Measurements from ENCODE around the gene WASHC4. TPM values are rescaled to one million over a fixed set of nuclear protein-coding genes. Genes with fewer than 3 reads are reported as not detected.

The WASHC4 gene
- total RNA-seq, 1 experiment from 2014 or later: 42.9 TPM

DNA sequence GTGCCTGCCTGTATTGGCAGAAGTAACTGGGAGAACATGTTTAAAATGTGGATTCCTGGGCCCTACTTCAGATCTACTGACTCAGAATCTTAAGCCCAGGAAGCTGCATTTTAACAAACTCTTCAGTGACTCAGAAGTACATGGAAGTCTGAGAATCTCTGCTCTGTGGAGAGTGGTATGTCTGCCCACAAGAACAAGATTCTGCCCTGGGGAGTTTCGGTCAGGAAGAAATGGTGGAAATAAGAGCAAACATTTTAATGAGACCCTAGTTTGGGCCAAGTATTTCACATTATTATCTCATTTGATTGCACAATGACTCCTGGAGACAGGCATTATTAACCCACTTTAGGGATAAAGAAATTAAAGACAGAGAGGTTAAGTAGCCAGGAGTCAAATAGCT is 31.4 kb upstream of the WASHC4 start (continued):
- TF ChIP-seq ZNF423 (CRISPR knock-in tag; IDR thresholded peaks at IDR 0.05): no peak

DNA sequence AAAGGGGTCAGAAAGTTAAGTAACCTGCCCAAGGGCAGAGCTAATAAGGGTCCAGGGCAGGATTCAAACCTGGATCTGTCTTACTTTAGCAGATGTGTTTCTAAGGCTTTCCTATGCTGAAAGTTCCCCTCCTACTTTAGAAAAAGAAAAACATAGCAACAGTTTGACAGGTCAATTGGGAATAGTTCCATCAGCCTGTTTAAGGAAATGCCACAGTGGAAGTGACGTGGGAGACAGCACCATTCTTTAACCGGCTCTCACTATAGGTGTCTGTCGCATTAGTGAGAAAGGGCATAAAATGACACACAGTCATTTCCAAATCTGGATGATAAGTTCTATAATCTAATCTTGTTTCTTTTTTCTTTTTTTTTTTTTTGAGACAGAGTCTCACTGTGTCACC is 30.6 kb upstream of the WASHC4 start:
- H3K27me3 Mint-ChIP-seq (ENCODE audit: low read depth): no peaks in the 10 kb centered on the region
- H3K4me1 Mint-ChIP-seq: peaks cover 7% of the 10 kb centered on the region
- CTCF ChIA-PET: interaction anchor here (1.1 kb wide), 1 partner anchor 26 kb away, joined by 3 read pairs; no protein-coding TSS in a partner anchor
- no peak overlapping the region for H3K27ac Mint-ChIP-seq
- TF ChIP-seq, protein P1, sequence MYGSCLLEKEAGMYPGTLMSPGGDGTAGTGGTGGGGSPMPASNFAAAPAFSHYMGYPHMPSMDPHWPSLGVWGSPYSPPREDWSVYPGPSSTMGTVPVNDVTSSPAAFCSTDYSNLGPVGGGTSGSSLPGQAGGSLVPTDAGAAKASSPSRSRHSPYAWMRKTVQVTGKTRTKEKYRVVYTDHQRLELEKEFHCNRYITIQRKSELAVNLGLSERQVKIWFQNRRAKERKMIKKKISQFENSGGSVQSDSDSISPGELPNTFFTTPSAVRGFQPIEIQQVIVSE (CRISPR knock-in tag; IDR thresholded peaks at IDR 0.05; ENCODE audit: borderline replicate concordance): no peak
- TF ChIP-seq MYBL2 (CRISPR knock-in tag; IDR thresholded peaks at IDR 0.05): no peak
- no peak for TF ChIP-seq IRF2 (CRISPR knock-in tag; IDR thresholded peaks at IDR 0.05; ENCODE audit: borderline replicate concordance, low read depth)
- no peak for TF ChIP-seq JAZF1 (CRISPR knock-in tag; IDR thresholded peaks at IDR 0.05)
- no peak for TF ChIP-seq TP53 (CRISPR knock-in tag; IDR thresholded peaks at IDR 0.05)
- TF ChIP-seq, protein P2, sequence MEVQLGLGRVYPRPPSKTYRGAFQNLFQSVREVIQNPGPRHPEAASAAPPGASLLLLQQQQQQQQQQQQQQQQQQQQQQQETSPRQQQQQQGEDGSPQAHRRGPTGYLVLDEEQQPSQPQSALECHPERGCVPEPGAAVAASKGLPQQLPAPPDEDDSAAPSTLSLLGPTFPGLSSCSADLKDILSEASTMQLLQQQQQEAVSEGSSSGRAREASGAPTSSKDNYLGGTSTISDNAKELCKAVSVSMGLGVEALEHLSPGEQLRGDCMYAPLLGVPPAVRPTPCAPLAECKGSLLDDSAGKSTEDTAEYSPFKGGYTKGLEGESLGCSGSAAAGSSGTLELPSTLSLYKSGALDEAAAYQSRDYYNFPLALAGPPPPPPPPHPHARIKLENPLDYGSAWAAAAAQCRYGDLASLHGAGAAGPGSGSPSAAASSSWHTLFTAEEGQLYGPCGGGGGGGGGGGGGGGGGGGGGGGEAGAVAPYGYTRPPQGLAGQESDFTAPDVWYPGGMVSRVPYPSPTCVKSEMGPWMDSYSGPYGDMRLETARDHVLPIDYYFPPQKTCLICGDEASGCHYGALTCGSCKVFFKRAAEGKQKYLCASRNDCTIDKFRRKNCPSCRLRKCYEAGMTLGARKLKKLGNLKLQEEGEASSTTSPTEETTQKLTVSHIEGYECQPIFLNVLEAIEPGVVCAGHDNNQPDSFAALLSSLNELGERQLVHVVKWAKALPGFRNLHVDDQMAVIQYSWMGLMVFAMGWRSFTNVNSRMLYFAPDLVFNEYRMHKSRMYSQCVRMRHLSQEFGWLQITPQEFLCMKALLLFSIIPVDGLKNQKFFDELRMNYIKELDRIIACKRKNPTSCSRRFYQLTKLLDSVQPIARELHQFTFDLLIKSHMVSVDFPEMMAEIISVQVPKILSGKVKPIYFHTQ (CRISPR knock-in tag; IDR thresholded peaks at IDR 0.05): no peak
- no peak for TF ChIP-seq CREM (CRISPR knock-in tag; IDR thresholded peaks at IDR 0.05)
- TF ChIP-seq, protein P3, sequence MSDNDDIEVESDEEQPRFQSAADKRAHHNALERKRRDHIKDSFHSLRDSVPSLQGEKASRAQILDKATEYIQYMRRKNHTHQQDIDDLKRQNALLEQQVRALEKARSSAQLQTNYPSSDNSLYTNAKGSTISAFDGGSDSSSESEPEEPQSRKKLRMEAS (CRISPR knock-in tag; IDR thresholded peaks at IDR 0.05): no peak
- TF ChIP-seq, protein P4, sequence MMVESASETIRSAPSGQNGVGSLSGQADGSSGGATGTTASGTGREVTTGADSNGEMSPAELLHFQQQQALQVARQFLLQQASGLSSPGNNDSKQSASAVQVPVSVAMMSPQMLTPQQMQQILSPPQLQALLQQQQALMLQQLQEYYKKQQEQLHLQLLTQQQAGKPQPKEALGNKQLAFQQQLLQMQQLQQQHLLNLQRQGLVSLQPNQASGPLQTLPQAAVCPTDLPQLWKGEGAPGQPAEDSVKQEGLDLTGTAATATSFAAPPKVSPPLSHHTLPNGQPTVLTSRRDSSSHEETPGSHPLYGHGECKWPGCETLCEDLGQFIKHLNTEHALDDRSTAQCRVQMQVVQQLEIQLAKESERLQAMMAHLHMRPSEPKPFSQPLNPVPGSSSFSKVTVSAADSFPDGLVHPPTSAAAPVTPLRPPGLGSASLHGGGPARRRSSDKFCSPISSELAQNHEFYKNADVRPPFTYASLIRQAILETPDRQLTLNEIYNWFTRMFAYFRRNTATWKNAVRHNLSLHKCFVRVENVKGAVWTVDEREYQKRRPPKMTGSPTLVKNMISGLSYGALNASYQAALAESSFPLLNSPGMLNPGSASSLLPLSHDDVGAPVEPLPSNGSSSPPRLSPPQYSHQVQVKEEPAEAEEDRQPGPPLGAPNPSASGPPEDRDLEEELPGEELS (CRISPR knock-in tag; IDR thresholded peaks at IDR 0.05): no peak
- TF ChIP-seq RELA (CRISPR knock-in tag; IDR thresholded peaks at IDR 0.05; ENCODE audit: borderline replicate concordance): no peak
- TF ChIP-seq, protein P5, sequence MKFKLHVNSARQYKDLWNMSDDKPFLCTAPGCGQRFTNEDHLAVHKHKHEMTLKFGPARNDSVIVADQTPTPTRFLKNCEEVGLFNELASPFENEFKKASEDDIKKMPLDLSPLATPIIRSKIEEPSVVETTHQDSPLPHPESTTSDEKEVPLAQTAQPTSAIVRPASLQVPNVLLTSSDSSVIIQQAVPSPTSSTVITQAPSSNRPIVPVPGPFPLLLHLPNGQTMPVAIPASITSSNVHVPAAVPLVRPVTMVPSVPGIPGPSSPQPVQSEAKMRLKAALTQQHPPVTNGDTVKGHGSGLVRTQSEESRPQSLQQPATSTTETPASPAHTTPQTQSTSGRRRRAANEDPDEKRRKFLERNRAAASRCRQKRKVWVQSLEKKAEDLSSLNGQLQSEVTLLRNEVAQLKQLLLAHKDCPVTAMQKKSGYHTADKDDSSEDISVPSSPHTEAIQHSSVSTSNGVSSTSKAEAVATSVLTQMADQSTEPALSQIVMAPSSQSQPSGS (CRISPR knock-in tag; IDR thresholded peaks at IDR 0.05; ENCODE audit: borderline replicate concordance, low read depth): no peak
- TF ChIP-seq, protein P6, sequence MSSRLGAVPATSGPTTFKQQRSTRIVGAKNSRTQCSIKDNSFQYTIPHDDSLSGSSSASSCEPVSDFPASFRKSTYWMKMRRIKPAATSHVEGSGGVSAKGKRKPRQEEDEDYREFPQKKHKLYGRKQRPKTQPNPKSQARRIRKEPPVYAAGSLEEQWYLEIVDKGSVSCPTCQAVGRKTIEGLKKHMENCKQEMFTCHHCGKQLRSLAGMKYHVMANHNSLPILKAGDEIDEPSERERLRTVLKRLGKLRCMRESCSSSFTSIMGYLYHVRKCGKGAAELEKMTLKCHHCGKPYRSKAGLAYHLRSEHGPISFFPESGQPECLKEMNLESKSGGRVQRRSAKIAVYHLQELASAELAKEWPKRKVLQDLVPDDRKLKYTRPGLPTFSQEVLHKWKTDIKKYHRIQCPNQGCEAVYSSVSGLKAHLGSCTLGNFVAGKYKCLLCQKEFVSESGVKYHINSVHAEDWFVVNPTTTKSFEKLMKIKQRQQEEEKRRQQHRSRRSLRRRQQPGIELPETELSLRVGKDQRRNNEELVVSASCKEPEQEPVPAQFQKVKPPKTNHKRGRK (CRISPR knock-in tag; IDR thresholded peaks at IDR 0.05; ENCODE audit: borderline replicate concordance): no peak
- no peak for TF ChIP-seq SMAD3 (CRISPR knock-in tag; IDR thresholded peaks at IDR 0.05; ENCODE audit: borderline replicate concordance)
- TF ChIP-seq, protein P7, sequence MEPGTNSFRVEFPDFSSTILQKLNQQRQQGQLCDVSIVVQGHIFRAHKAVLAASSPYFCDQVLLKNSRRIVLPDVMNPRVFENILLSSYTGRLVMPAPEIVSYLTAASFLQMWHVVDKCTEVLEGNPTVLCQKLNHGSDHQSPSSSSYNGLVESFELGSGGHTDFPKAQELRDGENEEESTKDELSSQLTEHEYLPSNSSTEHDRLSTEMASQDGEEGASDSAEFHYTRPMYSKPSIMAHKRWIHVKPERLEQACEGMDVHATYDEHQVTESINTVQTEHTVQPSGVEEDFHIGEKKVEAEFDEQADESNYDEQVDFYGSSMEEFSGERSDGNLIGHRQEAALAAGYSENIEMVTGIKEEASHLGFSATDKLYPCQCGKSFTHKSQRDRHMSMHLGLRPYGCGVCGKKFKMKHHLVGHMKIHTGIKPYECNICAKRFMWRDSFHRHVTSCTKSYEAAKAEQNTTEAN (CRISPR knock-in tag; IDR thresholded peaks at IDR 0.05): no peak
- no peak for TF ChIP-seq ZNF396 (CRISPR knock-in tag; IDR thresholded peaks at IDR 0.05; ENCODE audit: borderline replicate concordance)
- no peak for TF ChIP-seq NFATC4 (CRISPR knock-in tag; IDR thresholded peaks at IDR 0.05)
- H3K4me3 Mint-ChIP-seq: no peak overlapping the region
- ATAC-seq: no peak
- POLR2A ChIA-PET: no interaction called here
- H3K9me3 Mint-ChIP-seq: no peaks in the 10 kb centered on the region
- no peaks in the 10 kb centered on the region for H3K36me3 Mint-ChIP-seq
- no peak for DNase-seq (ENCODE audit: low spot score)
